BLaER1 treated with 17β-estradiol and CSF1 and Interleukin-3, amounts not matched to agents 10 nM and 100 nM (cell line): ENCODE measurements around the gene DIAPH3.

Source experiments
- H3K27ac ChIP-seq, 11 experiments: shearing (Covaris generic); formaldehyde crosslinking; 2 replicates each; pipeline ENCODE4 v1.8.1; 2022
- H3K27me3 ChIP-seq, 11 experiments: shearing (Covaris generic); formaldehyde crosslinking; 2 replicates each; pipeline ENCODE4 v1.8.1; 2022
- H3K36me3 ChIP-seq, 11 experiments: shearing (Covaris generic); formaldehyde crosslinking; 2 replicates each; pipeline ENCODE4 v1.8.1; 2022
- H3K4me1 ChIP-seq, 10 experiments: shearing (Covaris generic); formaldehyde crosslinking; 2 replicates each; pipeline ENCODE4 v1.8.1; 2022
- H3K4me2 ChIP-seq, 11 experiments: shearing (Covaris generic); formaldehyde crosslinking; 2 replicates each; pipeline ENCODE4 v1.8.1; 2022
- H3K4me3 ChIP-seq, 10 experiments: shearing (Covaris generic); formaldehyde crosslinking; 2 replicates each; pipeline ENCODE4 v1.8.1; 2022
- H3K9ac ChIP-seq, 11 experiments: shearing (Covaris generic); formaldehyde crosslinking; 2 replicates each; pipeline ENCODE4 v1.8.1; 2022
- H3K9me3 ChIP-seq, 11 experiments: shearing (Covaris generic); formaldehyde crosslinking; replicated peaks in 1 of 11; 2 replicates each; pipeline ENCODE4 v1.8.1; 2022
- H4K20me1 ChIP-seq, 11 experiments: shearing (Covaris generic); formaldehyde crosslinking; 2 replicates each; pipeline ENCODE4 v1.8.1; 2022
- Cebpa-rat ChIP-seq, 11 experiments: shearing (Covaris generic); IDR thresholded peaks; 2 replicates each; pipeline ENCODE4 v1.8.1; 2022

Gene DIAPH3

DNA sequence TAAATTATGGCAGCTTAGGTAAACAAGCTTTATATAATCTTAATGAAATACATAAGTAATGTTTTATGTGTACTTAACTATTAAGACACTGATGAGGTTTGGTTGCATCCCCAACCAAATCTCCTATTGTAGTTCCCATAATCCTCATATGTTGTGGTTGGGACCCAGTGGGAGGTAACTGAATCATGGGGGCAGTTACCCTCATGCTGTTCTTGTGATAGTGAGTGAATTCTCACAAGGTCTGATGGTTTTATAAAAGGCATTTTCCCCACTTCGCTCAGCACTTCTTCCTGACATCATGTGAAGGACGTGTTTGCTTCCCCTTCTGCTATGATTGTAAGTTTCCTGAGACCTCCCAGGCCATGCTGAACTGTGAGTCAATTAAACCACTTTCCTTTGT lies 212.7 kb downstream of the DIAPH3 start:
- no peaks in the 10 kb centered on the region for H4K20me1 ChIP-seq
- H3K36me3 ChIP-seq = peaks cover 0 to 6% (median 0%) of the 10 kb centered on the region in 11 experiments; a peak in 2 of 22 replicates
- no peak overlapping the region for H3K27ac ChIP-seq
- peaks cover 0 to 13% (median 6%) of the 10 kb centered on the region in 10 experiments; a peak in 8 of 20 replicates for H3K4me1 ChIP-seq
- no peak overlapping the region for H3K4me3 ChIP-seq
- peaks cover 0 to 10% (median 0%) of the 10 kb centered on the region in 11 experiments; a peak in 7 of 22 replicates for H3K9me3 ChIP-seq
- no peak for TF ChIP-seq Cebpa-rat (IDR thresholded peaks at IDR 0.05)
- no peak overlapping the region for H3K9ac ChIP-seq
- no peaks in the 10 kb centered on the region for H3K27me3 ChIP-seq
- H3K4me2 ChIP-seq = no peak overlapping the region

DNA sequence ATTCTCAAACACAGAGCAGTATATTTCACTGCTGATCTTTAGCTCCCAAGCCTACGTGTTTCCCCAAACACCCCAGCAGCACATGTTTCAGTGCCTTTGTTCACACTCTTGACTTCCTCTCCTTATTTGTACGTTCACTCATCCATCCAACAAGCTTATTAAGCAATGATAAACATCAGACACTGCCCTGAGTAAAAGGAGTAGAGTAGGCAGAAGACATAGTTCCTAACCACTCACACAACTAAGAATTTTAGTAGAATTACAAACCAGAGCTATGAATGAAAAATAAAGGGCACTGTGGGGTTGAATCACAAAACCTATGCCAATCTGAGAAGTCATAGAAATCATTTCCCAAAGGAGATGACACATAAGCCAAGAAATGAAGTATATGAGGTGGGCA lies 213.5 kb downstream of the DIAPH3 start:
- Histone ChIP-seq H3K4me1 (peaks cover 0 to 13% (median 6%) of the 10 kb centered on the region in 10 experiments; a peak in 8 of 20 replicates), H3K9me3 (peaks cover 0 to 9% (median 0%) of the 10 kb centered on the region in 11 experiments; a peak in 1 of 22 replicates), H4K20me1 (no peaks in the 10 kb centered on the region)

GRCh38 chr13:59948686-59949085 lies 215.0 kb downstream of the DIAPH3 start:
- TF ChIP-seq Cebpa-rat (IDR thresholded peaks at IDR 0.05) = no peak

More for the DNA sequence above, 213.5 kb downstream of the DIAPH3 start:
- Histone ChIP-seq H3K4me2 (no peak overlapping the region), H3K4me3 (no peak overlapping the region), H3K27ac (no peak overlapping the region), H3K27me3 (no peaks in the 10 kb centered on the region), H3K9ac (no peak overlapping the region), H3K36me3 (0 out of 22 replicates have a peak, but pooled peaks cover 0 to under 1% (median 0%) of the 10 kb centered on the region in 11 experiments)
- TF ChIP-seq Cebpa-rat (IDR thresholded peaks at IDR 0.05) = no peak

GRCh38 chr13:59946944-59947343 lies 216.8 kb downstream of the DIAPH3 start:
- Histone ChIP-seq H3K36me3 (no peaks in the 10 kb centered on the region), H3K27ac (no peak overlapping the region), H3K9ac (no peak overlapping the region), H3K9me3 (peaks cover 0 to 9% (median 0%) of the 10 kb centered on the region in 11 experiments; a peak in 1 of 22 replicates), H3K4me3 (no peak overlapping the region), H3K27me3 (no peaks in the 10 kb centered on the region), H3K4me2 (no peak overlapping the region), H4K20me1 (no peaks in the 10 kb centered on the region), H3K4me1 (peaks cover 0 to 13% (median 6%) of the 10 kb centered on the region in 10 experiments; a peak in 8 of 20 replicates)
- TF ChIP-seq Cebpa-rat (IDR thresholded peaks at IDR 0.05) = no peak

More at GRCh38 chr13:59948686-59949085, 215.0 kb downstream of the DIAPH3 start:
- no peaks in the 10 kb centered on the region for H3K36me3 ChIP-seq
- peaks cover 0 to 13% (median 6%) of the 10 kb centered on the region in 10 experiments; a peak in 8 of 20 replicates for H3K4me1 ChIP-seq
- peak overlapping the region in 5 of 11 experiments; percentile 14 to 36 (median 28); a peak in 4 of 22 replicates for H3K4me2 ChIP-seq
- H4K20me1 ChIP-seq = no peaks in the 10 kb centered on the region
- peaks cover 0 to 9% (median 0%) of the 10 kb centered on the region in 11 experiments; a peak in 1 of 22 replicates for H3K9me3 ChIP-seq
- no peak overlapping the region for H3K27ac ChIP-seq
- no peak overlapping the region for H3K4me3 ChIP-seq
- no peaks in the 10 kb centered on the region for H3K27me3 ChIP-seq
- H3K9ac ChIP-seq = no peak overlapping the region

DNA sequence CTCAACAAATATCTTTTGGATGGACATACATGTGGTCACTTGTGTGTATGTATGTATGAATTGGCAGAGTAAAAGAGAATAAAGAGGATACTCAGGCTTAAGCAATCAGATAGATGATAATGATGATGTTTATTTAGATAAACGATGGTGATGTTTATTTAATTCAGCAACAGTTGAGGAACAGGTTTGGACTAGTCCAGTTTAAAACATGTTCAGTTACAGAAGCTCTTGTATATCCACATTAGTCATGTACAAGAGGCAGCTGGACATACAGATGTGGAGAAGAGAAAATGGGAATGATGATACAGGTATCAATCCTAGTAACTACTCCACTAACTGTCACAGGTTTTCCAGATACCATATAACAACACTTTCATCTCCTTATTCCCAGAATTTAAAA lies 232.1 kb downstream of the DIAPH3 start:
- H3K27me3 ChIP-seq = no peaks in the 10 kb centered on the region
- no peak for TF ChIP-seq Cebpa-rat (IDR thresholded peaks at IDR 0.05)
- H3K9ac ChIP-seq = no peak overlapping the region
- no peak overlapping the region for H3K4me2 ChIP-seq
- H3K9me3 ChIP-seq = peaks cover 6 to 19% (median 9%) of the 10 kb centered on the region in 11 experiments; a peak in 17 of 22 replicates
- H3K4me1 ChIP-seq = no peaks in the 10 kb centered on the region
- peaks cover 0 to 18% (median 7%) of the 10 kb centered on the region in 11 experiments; a peak in 12 of 22 replicates for H3K36me3 ChIP-seq
- no peaks in the 10 kb centered on the region for H4K20me1 ChIP-seq
- H3K4me3 ChIP-seq = no peak overlapping the region
- H3K27ac ChIP-seq = no peak overlapping the region

DNA sequence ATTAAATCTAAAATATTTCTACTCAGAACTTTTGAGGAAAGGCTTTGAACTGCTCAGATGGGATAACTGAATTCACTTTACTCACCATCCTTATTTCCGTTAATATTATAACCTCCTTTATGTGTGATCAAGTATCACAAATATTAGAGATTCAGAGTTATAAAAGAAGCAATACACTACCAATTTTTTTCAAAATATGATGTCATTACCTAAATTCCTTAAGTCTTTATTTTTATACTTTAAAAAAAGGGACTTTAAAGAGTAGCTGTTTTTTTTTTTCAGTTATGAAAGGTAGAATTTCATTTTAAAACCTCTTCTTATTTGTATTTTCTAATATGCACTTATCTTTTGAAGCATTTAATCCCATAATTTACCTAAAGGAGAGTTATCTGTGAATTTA lies 239.5 kb downstream of the DIAPH3 start:
- Histone ChIP-seq H3K9me3 (peaks cover 6 to 19% (median 9%) of the 10 kb centered on the region in 11 experiments; a peak in 17 of 22 replicates), H3K4me2 (no peak overlapping the region), H3K27ac (no peak overlapping the region), H4K20me1 (no peaks in the 10 kb centered on the region), H3K36me3 (peaks cover 0 to 23% (median 12%) of the 10 kb centered on the region in 11 experiments; a peak in 13 of 22 replicates), H3K4me3 (no peak overlapping the region), H3K9ac (no peak overlapping the region), H3K27me3 (no peaks in the 10 kb centered on the region), H3K4me1 (no peaks in the 10 kb centered on the region)
- no peak for TF ChIP-seq Cebpa-rat (IDR thresholded peaks at IDR 0.05)

DNA sequence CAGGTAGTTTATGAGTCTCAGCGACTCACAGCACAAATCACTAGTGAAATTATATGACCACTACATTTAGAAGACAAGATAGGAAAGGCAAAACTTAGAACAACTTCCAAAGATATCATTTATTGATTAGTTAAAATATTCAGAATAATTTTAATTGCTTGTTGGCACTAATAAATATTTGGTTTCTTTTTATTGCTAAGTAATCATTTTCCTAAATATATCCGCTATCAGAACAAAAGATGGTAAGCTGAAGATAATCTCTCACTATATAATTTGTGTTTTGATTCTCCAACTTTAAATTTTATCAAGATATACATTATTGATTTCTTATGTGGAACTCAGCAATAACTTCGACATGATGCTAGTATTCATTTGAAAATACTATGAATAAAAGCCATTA lies 248.5 kb downstream of the DIAPH3 start:
- H3K4me2 ChIP-seq = no peak overlapping the region
- peaks cover 0 to 7% (median 0%) of the 10 kb centered on the region in 11 experiments; a peak in 5 of 22 replicates for H3K36me3 ChIP-seq
- H3K9ac ChIP-seq = no peak overlapping the region
- H4K20me1 ChIP-seq = no peaks in the 10 kb centered on the region
- no peaks in the 10 kb centered on the region for H3K27me3 ChIP-seq
- TF ChIP-seq Cebpa-rat (IDR thresholded peaks at IDR 0.05) = no peak
- no peaks in the 10 kb centered on the region for H3K4me1 ChIP-seq
- H3K4me3 ChIP-seq = no peak overlapping the region
- no peak overlapping the region for H3K27ac ChIP-seq
- H3K9me3 ChIP-seq = no peaks in the 10 kb centered on the region

GRCh38 chr13:59914556-59914955 lies 249.2 kb downstream of the DIAPH3 start:
- H3K27me3 ChIP-seq = no peaks in the 10 kb centered on the region
- H3K9ac ChIP-seq = no peak overlapping the region
- TF ChIP-seq Cebpa-rat (IDR thresholded peaks at IDR 0.05) = no peak
- no peaks in the 10 kb centered on the region for H4K20me1 ChIP-seq
- H3K27ac ChIP-seq = no peak overlapping the region
- no peaks in the 10 kb centered on the region for H3K4me1 ChIP-seq
- peaks cover 0 to 7% (median 0%) of the 10 kb centered on the region in 11 experiments; a peak in 5 of 22 replicates for H3K36me3 ChIP-seq
- no peak overlapping the region for H3K4me2 ChIP-seq
- H3K9me3 ChIP-seq = no peaks in the 10 kb centered on the region
- no peak overlapping the region for H3K4me3 ChIP-seq

DNA sequence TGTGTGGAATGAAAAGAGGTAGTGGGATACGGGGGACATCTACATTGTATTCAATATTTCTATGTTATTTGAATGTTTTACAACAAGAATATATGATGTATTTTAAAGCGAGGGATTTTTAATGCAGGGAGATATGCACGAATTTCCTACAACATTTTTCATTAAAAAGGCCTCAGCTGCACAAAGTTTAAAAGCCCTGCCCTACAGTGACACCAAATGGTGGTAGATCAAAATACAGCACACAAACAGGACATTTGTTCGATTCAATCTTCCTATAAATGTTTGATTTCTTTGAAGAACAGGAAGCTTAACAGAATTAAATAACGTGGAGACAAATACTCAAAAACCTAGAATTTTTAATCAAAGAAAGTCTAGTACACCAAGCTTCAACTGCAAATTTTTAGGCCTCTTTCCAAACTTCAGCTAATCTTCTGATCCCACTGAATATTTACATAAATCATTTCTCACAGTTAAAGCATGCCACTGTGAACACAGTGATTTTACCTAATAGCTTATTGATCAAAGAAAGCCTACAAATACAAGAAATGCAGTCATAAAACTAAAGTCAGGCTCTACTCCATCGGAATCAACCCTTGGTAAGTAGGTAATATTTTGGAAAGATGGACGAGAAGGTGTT lies 257.2 kb downstream of the DIAPH3 start:
- no peak overlapping the region for H3K27ac ChIP-seq
- no peak for TF ChIP-seq Cebpa-rat (IDR thresholded peaks at IDR 0.05)
- no peak overlapping the region for H3K4me2 ChIP-seq
- H3K4me1 ChIP-seq = no peaks in the 10 kb centered on the region
- H3K9me3 ChIP-seq = no peaks in the 10 kb centered on the region
- H3K9ac ChIP-seq = no peak overlapping the region
- no peaks in the 10 kb centered on the region for H4K20me1 ChIP-seq
- no peak overlapping the region for H3K4me3 ChIP-seq
- peaks cover 0 to 10% (median 0%) of the 10 kb centered on the region in 11 experiments; a peak in 5 of 22 replicates for H3K36me3 ChIP-seq
- no peaks in the 10 kb centered on the region for H3K27me3 ChIP-seq
